GDM1 (cell line): ENCODE data around the gene LETM1.
A peak's percentile ranks its signal among the peaks of the same experiment; 100 is the strongest.

ENCODE experiments used
- DNase-seq: peaks from one replicate; lab custom pipeline; 2025; lab: John Stamatoyannopoulos, UW

The LETM1 gene

DNA sequence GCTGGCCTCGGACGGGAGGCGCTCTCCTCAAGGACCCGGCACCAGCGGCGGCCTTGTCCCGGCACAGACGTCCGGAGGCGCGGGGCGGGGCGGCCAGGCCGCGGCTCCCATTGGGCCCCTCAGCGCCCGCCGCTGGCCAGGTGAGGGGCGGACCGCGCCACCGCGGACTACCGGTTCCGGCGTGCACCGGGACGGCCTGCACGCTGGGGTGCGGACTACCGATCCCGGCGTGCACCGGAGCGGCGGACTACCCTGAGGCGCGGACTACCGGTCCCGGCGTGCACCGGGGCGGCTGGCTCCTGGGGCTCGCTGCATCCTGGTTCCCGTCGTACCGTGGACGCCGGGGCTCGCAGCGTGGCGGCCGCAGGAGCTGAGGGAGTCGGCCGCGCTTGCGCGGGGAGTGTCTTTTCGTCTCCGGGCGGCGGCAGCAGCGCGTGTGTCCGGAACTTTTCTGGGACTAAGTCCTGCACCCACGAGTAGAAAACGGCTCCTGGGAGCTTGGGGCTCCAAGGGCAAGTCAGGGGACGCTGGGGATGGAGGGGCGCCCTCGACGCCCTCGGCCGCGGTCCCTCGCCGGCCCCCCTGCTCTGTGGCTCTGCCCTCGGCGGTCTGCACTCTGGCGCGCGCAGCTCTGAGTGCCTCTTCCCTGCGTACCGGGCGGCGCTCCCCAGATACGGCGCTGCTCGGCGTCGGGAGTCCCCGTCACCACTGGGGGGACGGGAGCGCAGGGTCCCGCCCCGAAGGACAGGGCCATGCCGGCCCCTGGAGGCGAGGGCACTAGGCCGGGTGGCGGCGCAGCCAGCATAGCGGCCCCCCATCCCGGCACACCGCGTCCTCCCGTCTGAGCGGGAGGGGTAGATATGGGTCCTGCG, at the start of gene LETM1:
Gene LETM1, minus strand, starts transcription at position 86 of the 872 bp plus-strand sequence. CDS start 206 bp downstream, outside the sequence.
- peak; percentile 94 for DNase-seq

GRCh38 chr4:1904042-1904441, 48.1 kb upstream of the LETM1 start:
- DNase-seq = no peak

- no peak for DNase-seq
Measured at GRCh38 chr4:1903035-1903434, 47.1 kb upstream of the LETM1 start.

DNA sequence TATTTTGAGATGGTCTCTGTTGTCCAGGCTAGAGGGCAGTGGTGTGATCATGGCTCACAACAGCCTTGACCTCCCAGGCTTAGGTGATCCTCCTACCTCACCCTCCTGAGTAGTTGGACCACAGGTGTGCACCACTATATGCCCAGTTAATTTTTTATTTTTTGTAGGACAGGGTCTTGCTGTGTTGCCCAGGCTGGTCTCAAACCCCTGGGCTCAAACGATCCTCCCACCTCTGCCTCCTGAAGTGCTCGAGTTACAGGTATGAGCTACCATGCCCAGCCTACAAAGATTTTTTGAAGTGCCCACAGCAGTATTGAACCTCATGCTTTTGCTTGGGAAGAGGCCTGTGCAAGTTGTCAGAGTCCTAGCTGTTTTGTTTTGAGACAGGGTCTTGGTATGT, 46.3 kb upstream of the LETM1 start:
- DNase-seq = no peak

DNA sequence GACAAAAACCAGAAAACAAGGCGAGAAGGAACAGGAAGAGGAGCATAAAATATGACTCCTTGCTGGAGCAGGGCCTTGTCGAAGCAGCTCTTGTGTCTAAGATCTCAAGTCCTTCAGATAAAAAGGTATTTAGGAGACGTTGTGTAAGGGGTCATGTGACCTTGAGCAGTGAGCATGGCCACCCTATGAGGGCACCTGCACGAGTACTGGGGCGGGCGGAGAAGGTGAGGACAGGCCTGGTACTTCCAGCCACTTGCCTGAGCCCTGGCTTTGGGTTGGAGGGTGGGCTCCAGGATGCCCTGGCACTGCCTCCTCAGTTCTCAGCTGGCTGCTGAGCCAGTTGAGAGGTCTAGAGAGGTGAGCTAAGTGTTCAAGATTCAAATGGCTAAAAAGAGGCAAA, 45.2 kb upstream of the LETM1 start:
- no peak for DNase-seq

DNA sequence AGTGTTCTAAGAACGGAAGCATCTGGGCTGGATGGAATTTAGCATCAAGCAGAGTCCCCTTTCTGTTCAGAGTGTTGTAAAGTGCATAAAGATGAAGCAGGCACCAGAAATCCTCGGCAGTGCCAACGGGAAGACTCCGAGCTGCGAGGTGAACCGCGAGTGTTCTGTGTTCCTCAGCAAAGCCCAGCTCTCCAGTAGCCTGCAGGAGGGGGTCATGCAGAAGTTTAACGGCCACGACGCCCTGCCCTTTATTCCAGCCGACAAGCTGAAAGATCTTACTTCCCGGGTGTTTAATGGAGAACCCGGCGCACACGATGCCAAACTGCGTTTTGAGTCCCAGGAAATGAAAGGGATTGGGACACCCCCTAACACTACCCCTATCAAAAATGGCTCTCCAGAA, 44.7 kb upstream of the LETM1 start:
- no peak for DNase-seq

DNA sequence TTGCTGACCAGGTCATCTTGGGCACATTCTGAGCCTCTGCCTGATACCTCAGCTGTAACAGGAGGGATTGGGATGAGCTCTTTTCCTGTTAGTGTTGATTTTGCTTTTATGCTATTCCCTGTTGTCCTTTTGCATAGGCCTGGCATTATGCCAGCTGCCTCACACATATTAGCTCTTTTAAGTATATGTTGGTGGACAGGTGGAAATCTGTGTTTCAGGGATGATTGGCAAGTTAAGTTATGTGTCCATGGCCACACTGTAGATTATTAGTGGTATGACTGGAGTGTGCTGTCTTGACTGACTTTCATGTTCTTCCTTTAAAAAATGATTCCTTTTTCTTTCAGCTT, 44.1 kb upstream of the LETM1 start:
- no peak for DNase-seq

DNA sequence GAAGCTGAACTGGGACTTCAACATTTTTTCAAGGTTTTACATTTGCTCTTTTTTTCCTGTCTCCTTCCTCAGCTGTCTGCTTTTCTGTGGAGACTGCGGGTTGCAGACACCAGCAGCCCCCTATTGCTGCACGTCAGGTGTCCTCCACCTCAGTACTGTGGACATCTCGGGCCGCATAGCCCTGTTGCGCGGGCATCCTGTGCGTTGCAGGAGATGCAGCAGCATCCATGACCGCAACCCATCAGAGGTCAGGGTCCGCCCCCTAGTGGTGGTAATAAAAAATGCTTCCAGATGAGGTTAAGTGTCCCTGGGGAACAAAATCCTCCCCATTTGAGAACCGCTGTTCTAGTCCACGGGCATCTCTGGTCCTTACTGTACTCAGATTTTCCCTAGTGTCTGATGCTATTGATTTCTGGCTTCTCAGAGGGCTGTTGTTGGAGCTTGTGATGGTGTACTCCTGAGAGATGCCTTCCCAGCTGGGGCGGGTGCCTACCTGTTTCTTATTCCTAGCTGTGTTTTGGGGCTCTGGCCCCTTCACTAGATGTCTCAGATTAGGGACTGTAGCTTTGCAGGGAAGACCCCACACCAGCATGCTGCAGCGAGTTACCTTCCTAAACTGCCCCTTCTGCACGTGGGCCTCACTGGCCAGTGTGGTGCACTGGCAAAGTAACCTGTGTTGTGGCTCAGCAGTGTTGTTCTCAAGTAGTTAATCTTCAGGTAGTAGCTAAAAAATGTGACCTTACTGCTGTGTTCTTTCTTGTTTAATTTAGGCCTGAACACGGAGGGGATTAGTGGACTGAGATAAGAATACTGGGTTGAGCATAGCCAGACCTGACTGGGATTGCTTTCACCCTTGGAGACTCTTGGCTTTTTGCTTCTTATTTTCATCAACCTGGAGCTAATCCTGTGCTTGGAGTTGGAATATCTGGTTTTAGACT, 43.5 kb upstream of the LETM1 start:
- peak; percentile 30 for DNase-seq

DNA sequence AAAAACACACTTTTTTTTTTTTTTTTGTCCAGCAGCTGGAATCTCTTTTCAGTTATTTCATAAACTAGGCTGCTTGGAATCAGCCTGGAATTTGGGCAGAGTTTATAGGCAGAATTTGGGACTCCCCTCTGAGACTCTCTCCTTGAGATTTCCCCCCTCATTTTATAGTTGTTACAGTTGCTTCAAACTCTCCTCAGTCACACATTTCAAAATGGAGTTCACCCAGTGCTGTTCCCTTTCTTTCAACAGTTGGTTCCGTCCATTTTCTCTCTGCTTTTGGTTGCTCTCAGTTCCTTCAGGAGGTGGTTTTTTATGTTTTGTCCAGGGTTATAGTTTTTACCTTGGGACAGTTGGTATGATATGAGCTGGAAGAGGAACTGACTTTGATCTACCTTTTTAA, 42.7 kb upstream of the LETM1 start:
- no peak for DNase-seq

GRCh38 chr4:1898007-1898406, 42.1 kb upstream of the LETM1 start:
- no peak for DNase-seq

GRCh38 chr4:1896658-1896991, 40.7 kb upstream of the LETM1 start:
- no peak for DNase-seq

DNA sequence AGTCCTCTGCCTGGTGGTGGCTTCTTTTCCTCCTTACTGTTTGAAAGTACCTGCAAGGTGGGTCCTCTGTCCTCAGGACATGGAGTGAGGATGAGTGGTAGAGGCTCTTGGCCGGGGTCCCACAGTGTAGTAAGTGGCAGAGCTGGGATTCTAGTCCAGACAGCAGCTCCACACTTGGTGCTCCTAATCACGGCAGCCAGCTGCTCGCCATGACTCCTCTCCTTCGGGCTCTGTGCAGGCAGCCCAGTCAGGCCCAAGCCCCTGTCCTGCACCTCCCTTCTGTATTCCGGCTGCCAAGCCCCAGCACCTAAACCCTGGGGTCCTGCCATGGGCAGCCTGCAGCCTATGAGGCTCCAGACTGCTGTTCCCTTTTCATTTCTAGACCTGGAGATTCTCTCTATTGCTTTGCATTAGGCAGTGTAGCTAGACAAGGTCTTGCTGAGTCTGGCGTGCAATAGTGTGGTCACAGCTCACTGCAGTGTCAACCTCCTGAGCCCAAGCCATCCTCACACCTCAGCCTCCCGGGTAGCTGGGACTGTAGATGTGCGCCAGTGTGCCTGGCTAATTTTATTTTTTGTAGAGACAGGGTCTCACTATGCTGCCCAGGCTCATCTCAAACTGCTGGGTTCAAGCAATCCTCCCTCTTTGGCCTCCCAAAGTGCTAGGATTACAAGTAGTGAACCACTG, 40.2 kb upstream of the LETM1 start:
- DNase-seq = no peak

GRCh38 chr4:1890979-1891570, 35.1 kb upstream of the LETM1 start:
- no peak for DNase-seq

DNA sequence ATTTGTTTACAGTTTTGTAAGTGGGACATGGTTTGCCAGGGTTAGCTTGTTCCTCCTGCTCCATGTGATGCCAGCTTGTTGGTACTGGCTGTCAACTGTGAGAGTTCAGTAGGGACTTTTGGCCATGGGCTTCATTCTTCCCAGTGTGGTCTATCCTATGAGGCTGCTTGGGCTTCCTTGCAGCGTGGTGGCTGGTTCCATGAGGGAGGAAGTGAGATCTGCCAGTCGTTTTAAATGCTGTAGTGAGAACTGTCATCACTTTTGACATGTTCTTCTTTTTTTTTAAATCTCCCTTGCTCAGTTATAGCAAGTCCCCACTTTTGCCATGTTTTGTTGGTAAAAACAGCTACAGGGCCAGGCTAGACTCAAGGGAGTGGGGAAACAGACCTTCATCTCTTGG, 31.1 kb upstream of the LETM1 start:
- no peak for DNase-seq

DNA sequence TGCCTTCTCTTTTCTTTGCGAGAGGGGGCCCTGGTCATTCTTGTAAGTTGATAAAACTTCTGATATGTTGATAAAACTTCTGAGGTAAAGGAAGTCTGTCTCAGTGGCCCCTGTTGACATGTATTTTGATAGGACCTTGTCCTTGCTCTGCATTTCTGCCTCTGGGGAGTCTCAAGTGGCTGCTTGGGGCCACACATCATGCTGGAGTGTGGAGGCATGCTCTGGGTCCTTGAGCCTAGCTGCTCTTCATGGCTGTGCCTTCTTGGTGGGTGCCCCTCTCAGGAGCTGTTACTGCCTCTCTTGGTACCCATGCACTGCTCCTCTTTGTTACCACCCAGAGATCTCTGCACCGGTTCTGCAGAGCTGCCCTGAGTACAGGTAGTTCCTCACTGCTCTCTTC, 29.5 kb upstream of the LETM1 start:
- no peak for DNase-seq

DNA sequence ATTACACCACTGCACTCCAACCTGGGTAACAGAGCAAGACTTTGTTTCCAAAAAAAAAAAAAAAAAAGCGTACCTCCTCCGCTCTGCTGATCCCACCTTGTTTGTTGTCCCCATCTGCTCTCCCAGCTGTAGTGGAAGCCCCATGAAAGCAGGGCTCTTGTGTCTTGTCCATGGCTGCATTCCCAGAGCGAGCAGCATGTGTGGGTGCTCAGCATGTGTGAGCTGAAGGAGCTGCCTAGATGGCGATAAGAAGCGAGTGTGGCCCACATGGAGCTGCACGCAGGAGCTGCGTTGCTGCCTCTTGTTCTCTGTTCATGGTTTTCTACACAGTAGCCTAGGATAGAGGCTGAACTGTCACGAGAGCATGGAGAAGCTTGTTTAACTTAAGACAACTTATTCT, 27.6 kb upstream of the LETM1 start:
- no peak for DNase-seq

DNA sequence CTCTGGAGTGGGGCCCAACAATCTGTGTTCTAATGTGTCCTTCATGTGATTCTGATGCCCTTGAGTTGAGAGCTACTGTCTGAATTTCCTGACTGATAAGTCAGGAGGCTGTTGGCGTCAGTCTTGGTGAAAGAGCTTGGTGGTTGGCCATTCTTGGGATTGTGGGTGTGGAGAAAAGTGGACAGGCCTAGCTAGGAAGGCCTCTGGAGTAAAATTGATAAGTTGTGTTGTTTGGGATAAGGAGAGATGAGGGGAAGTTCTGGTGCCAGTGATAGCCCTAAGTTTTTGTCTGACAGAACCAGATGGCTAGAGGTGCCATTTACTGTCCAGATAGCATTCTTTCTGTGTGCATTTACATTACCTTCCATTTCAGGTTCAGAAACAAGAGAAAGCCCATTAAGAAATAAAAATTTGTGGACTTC, 26.9 kb upstream of the LETM1 start:
- DNase-seq = no peak

DNA sequence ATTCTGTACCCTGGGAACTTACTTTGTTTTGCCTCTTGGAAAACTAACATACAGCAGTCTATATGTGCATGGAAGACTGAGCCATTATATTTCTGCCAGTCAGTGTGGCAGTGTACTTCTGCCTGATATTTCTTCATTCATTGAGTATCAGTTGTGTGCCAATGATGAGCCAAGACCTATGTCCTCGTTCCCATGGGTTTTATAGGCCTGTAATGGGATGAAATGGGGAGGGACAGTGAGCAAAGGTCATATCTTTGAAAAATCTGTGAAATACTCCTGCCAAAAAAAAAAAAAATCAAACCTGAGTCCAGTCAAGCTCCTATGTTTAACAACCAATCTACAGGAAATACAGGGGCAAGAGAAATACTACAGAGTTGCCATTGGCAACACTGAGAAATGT, 24.4 kb upstream of the LETM1 start:
- no peak for DNase-seq

DNA sequence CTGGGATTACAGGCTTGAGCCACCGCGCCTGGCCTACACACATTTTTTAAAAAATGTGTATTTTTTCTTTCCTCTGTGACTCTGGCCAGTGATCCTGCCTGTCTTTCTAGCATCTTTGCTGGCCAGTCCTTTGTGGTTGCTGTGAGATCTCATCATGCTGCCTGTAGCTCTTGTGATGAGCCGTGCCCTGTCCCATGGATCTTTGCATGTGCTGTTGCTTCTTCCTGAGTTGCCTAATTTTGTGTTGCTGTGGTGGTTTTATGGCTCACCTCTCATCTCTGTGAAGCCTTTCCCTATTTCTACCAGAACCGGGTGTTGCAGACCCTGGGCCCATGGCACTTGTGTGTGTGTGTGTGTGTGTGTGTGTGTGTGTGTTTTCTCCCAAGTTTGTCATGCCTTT, 23.5 kb upstream of the LETM1 start:
- DNase-seq = no peak

- DNase-seq = no peak
Measured at GRCh38 chr4:1874201-1874600, 18.2 kb upstream of the LETM1 start.

- no peak for DNase-seq
Measured at GRCh38 chr4:1873776-1874175, 17.8 kb upstream of the LETM1 start.

- DNase-seq = no peak
Measured at GRCh38 chr4:1873291-1873690, 17.3 kb upstream of the LETM1 start.
